A549 (cell line): Measurements from ENCODE around the gene CCDC171. TPM values are rescaled to one million over a fixed set of nuclear protein-coding genes. Genes with fewer than 3 reads are reported as not detected.

Source experiments
- ATAC-seq, 2 experiments: fragments of 200-7000 bp in 1 of 2; fragments of >200 bp in 1 of 2; cut with Nextera tagmentation in 1 of 2; cut with Tn5 transposase in 1 of 2; 3 replicates each; pipeline versions ENCODE4 v1.8.0 to v1.9.1; 2018 to 2020; ENCODE audit warnings: mild to moderate bottlenecking in 1 of 2, moderate library complexity in 1 of 2
- CTCF ChIA-PET: fragments of 300-600 bp; sonication (Branson Sonifier 250); formaldehyde crosslinking; extraction: SDS; loops from one replicate; lab custom pipeline; 2021; ENCODE audit warnings: antibody characterized with exemption, inconsistent platforms; lab: Yijun Ruan, JAX
- POLR2A ChIA-PET: fragments of 350-600 bp; formaldehyde crosslinking; extraction: SDS; loops from one replicate; lab custom pipeline; 2021; ENCODE audit warnings: antibody characterized with exemption, inconsistent platforms; lab: Yijun Ruan, JAX
- DNase-seq, 2 experiments: peaks; one replicate each; pipeline versions ENCODE4 v3.0.0 to v3.0.0-alpha.2; 2011 to 2016; ENCODE audit warnings: low read depth in 1 of 2, low spot score in 1 of 2
- FAIRE-seq: peaks from 2 replicates; lab custom pipeline; 2011; peaks lifted over from hg19 to GRCh38; lab: Jason Lieb, UNC
- H3K27ac ChIP-seq, 2 experiments: fragments of >200 bp; sonication (Bioruptor Twin); formaldehyde crosslinking; 3 replicates each; pipeline ENCODE4 v1.5.1; 2016 to 2017
- H3K4me1 ChIP-seq: fragments of >200 bp; sonication (Bioruptor Twin); formaldehyde crosslinking; 3 replicates; pipeline ENCODE4 v1.6.1; 2016
- H3K4me2 ChIP-seq: fragments of >200 bp; sonication (Bioruptor Twin); formaldehyde crosslinking; 3 replicates; pipeline ENCODE4 v1.6.1; 2016
- H3K4me3 ChIP-seq: fragments of >200 bp; sonication (Bioruptor Twin); formaldehyde crosslinking; 3 replicates; pipeline ENCODE4 v1.5.1; 2016
- H3K9me3 ChIP-seq: fragments of >200 bp; sonication (Bioruptor Twin); formaldehyde crosslinking; 3 replicates; pipeline ENCODE4 v1.6.1; 2016
- ATOH8 ChIP-seq: fragments of 250-450 bp; sonication (Bioruptor Pico); IDR thresholded peaks from 2 replicates; pipeline ENCODE4 v1.5.0; 2020; ENCODE audit warnings: low read depth, mild to moderate bottlenecking, moderate library complexity
- BCL3 ChIP-seq: fragments of >200 bp; sonication (Bioruptor Twin); formaldehyde crosslinking; IDR thresholded peaks from 3 replicates; pipeline ENCODE4 v1.6.1; 2016
- CEBPB ChIP-seq, 2 experiments: fragments of >200 bp in 1 of 2; sonication (Bioruptor Twin) in 1 of 2; formaldehyde crosslinking in 1 of 2; IDR thresholded peaks; 2 replicates each; pipeline ENCODE4 v1.6.1; 2012 to 2016
- CHD2 ChIP-seq: fragments of 150-350 bp; IDR thresholded peaks from 2 replicates; pipeline ENCODE4 v1.6.1; 2014; ENCODE audit warnings: low read length; ENCODE audit not compliant: partially characterized antibody
- CHD4 ChIP-seq: fragments of 200-600 bp; sonication (generic); IDR thresholded peaks from 2 replicates; pipeline ENCODE4 v1.6.1; 2016; ENCODE audit warnings: antibody characterized with exemption, mild to moderate bottlenecking, borderline replicate concordance
- E2F6 ChIP-seq: IDR thresholded peaks from 2 replicates; pipeline ENCODE4 v1.6.1; 2012; ENCODE audit warnings: low read depth, borderline replicate concordance
- EHMT2 ChIP-seq: fragments of 200-600 bp; sonication (generic); IDR thresholded peaks from 2 replicates; pipeline ENCODE4 v1.6.1; 2016; ENCODE audit warnings: antibody characterized with exemption, low read depth, mild to moderate bottlenecking, moderate library complexity
- ELK1 ChIP-seq: fragments of 150-350 bp; IDR thresholded peaks from 2 replicates; pipeline ENCODE4 v1.6.1; 2014; ENCODE audit warnings: low read depth, mild to moderate bottlenecking, low read length
- EP300 ChIP-seq, 2 experiments: fragments of >200 bp; sonication (Bioruptor Twin); formaldehyde crosslinking; IDR thresholded peaks; 2 replicates in 1 of 2; 3 replicates in 1 of 2; pipeline ENCODE4 v1.6.1; 2016 to 2017
- FOSB ChIP-seq: fragments of 250-450 bp; sonication (Bioruptor Pico); IDR thresholded peaks from 2 replicates; pipeline ENCODE4 v1.5.0; 2020; ENCODE audit warnings: mild to moderate bottlenecking, moderate library complexity
- FOSL2 ChIP-seq, 2 experiments: fragments of 450-650 bp in 1 of 2; fragments of >200 bp in 1 of 2; sonication (Bioruptor Twin) in 1 of 2; formaldehyde crosslinking; IDR thresholded peaks; 2 replicates each; pipeline versions ENCODE4 v1.5.0 to v1.6.1; 2016 to 2020; ENCODE audit warnings: mild to moderate bottlenecking in 1 of 2, moderate library complexity in 1 of 2
- HMGXB4 ChIP-seq: fragments of 250-450 bp; sonication (Bioruptor Pico); IDR thresholded peaks from 2 replicates; pipeline ENCODE4 v1.5.0; 2021; ENCODE audit warnings: mild to moderate bottlenecking, moderate library complexity, borderline replicate concordance
- HOXB5 ChIP-seq: fragments of 250-450 bp; sonication (Bioruptor Pico); IDR thresholded peaks from 2 replicates; pipeline ENCODE4 v1.5.0; 2020; ENCODE audit warnings: mild to moderate bottlenecking, moderate library complexity
- KDM1A ChIP-seq: fragments of 200-600 bp; sonication (generic); IDR thresholded peaks from 2 replicates; pipeline ENCODE4 v1.6.1; 2016; ENCODE audit warnings: low read depth, mild to moderate bottlenecking
- MAFK ChIP-seq: fragments of 450-650 bp; IDR thresholded peaks from 2 replicates; pipeline ENCODE4 v1.6.1; 2014; ENCODE audit not compliant: partially characterized antibody
- PBX3 ChIP-seq: IDR thresholded peaks from 2 replicates; pipeline ENCODE4 v1.6.1; 2012
- POLR2A ChIP-seq: IDR thresholded peaks from 2 replicates; pipeline ENCODE4 v1.6.1; 2012; ENCODE audit warnings: mild to moderate bottlenecking, low read length
- RAD21 ChIP-seq, 2 experiments: fragments of >200 bp in 1 of 2; sonication (Bioruptor Twin) in 1 of 2; formaldehyde crosslinking in 1 of 2; IDR thresholded peaks in 1 of 2; conservative IDR thresholded peaks in 1 of 2; 2 replicates in 1 of 2; 3 replicates in 1 of 2; pipeline ENCODE4 v1.6.1; 2012 to 2018; ENCODE audit warnings: inconsistent platforms in 1 of 2
- RARB ChIP-seq: fragments of 250-450 bp; sonication (Bioruptor Pico); IDR thresholded peaks from 2 replicates; pipeline ENCODE4 v1.8.0; 2021; ENCODE audit warnings: mild to moderate bottlenecking, moderate library complexity
- RFX5 ChIP-seq: fragments of 450-650 bp; IDR thresholded peaks from 2 replicates; pipeline ENCODE4 v1.7.1; 2014; ENCODE audit warnings: antibody characterized with exemption, mild to moderate bottlenecking, moderate library complexity
- RNF2 ChIP-seq: fragments of 200-600 bp; sonication (generic); IDR thresholded peaks from 2 replicates; pipeline ENCODE4 v1.6.1; 2016; ENCODE audit warnings: low read depth, mild to moderate bottlenecking, antibody characterized with exemption, moderate library complexity, borderline replicate concordance
- USF2 ChIP-seq: fragments of 450-650 bp; IDR thresholded peaks from 2 replicates; pipeline ENCODE4 v1.6.1; 2014; ENCODE audit warnings: antibody characterized with exemption
- ZC3H11A ChIP-seq: fragments of 450-650 bp; IDR thresholded peaks from 2 replicates; pipeline ENCODE4 v1.6.1; 2014; ENCODE audit warnings: antibody characterized with exemption, mild to moderate bottlenecking
- ZFP36 ChIP-seq: fragments of 450-650 bp; IDR thresholded peaks from 2 replicates; pipeline ENCODE4 v1.6.1; 2014; ENCODE audit warnings: borderline replicate concordance; ENCODE audit not compliant: partially characterized antibody
- ZSCAN20 ChIP-seq: fragments of 250-450 bp; sonication (Bioruptor Pico); IDR thresholded peaks from 2 replicates; pipeline ENCODE4 v1.8.0; 2022; ENCODE audit warnings: mild to moderate bottlenecking, moderate library complexity
- WGBS: methylation state at CpG from one replicate; pipeline ENCODE4 v1.1.6; 2017; ENCODE audit errors: missing lambda C conversion rate; 5-methylcytosine and 5-hydroxymethylcytosine counted together
- polyA plus RNA-seq, 4 experiments: library from polyadenylated mRNA; depleted of rRNA in 3 of 4; stranded (reverse); fragments of >200 nt; fragmentation: RNase III in 1 of 4; extraction: RNeasy Plus Mini Kit Qiagen cat#74134 plus additional on column Dnase treatment in 1 of 4; gene quantifications; 2 replicates in 3 of 4; 3 replicates in 1 of 4; pipeline ENCODE4 v1.2.3, GENCODE V29; 2011 to 2017

The CCDC171 gene
- polyA plus RNA-seq, 2 of the 4 experiments (the other 2 are of a cell fraction): 0.88 to 1.3 TPM

- no peak for DNase-seq
- 84% methylated on average over 3 of the region's 3 CpGs for WGBS
- Histone ChIP-seq H3K4me2 (no peak overlapping the region), H3K27ac (no peak overlapping the region), H3K9me3 (no peaks in the 10 kb centered on the region), H3K4me1 (no peaks in the 10 kb centered on the region; the same call in 2 of the 3 replicates), H3K4me3 (no peak overlapping the region)
- ChIA-PET CTCF (no interaction called here), POLR2A (no interaction called here)
- ATAC-seq: no peak
- FAIRE-seq: no peak
- TF ChIP-seq ZC3H11A (no peak), RARB (CRISPR knock-in tag) (no peak), CHD2 (no peak), RNF2 (no peak), FOSB (CRISPR knock-in tag) (no peak), EHMT2 (no peak), ZSCAN20 (no peak), MAFK (no peak), USF2 (no peak), EP300 (IDR thresholded peaks at IDR 0.05) (no peak)
Measured at GRCh38 chr9:15744196-15744595, 191.4 kb downstream of the CCDC171 start.

- no peaks in the 10 kb centered on the region for H3K9me3 ChIP-seq
- H3K27ac ChIP-seq: no peak overlapping the region
- no peak for FAIRE-seq
- no peak for ATAC-seq
- no peaks in the 10 kb centered on the region for H3K4me1 ChIP-seq
- CTCF ChIA-PET: interaction anchor here (0.6 to 1.5 kb wide), 2 partner anchors 11 to 1289 kb away, joined by 3 to 4 read pairs; no protein-coding TSS in a partner anchor
- H3K4me2 ChIP-seq: no peak overlapping the region
- POLR2A ChIA-PET: no interaction called here
- H3K4me3 ChIP-seq: no peak overlapping the region
- TF ChIP-seq E2F6 (no peak), PBX3 (no peak), BCL3 (no peak), ATOH8 (CRISPR knock-in tag) (no peak), POLR2A (no peak), KDM1A (no peak), FOSB (CRISPR knock-in tag) (no peak), RFX5 (no peak), ELK1 (no peak), ZFP36 (no peak), CHD4 (no peak), HOXB5 (CRISPR knock-in tag) (no peak), USF2 (no peak), HMGXB4 (CRISPR knock-in tag) (no peak), FOSL2 (IDR thresholded peaks at IDR 0.05) (no peak), FOSL2 (CRISPR knock-in tag; IDR thresholded peaks at IDR 0.05) (no peak), RAD21 (conservative IDR thresholded peaks at IDR 0.05 in 1 of 2, IDR thresholded peaks at IDR 0.05 in 1 of 2) (no peak), CHD2 (no peak), MAFK (no peak), CEBPB (IDR thresholded peaks at IDR 0.05) (no peak)
- DNase-seq: no peak
- WGBS: 25% methylated on average over 7 of the region's 7 CpGs
Measured at GRCh38 chr9:15746905-15747304, 194.1 kb downstream of the CCDC171 start.
